Daoy (cell line): ENCODE measurements around the gene GRIFIN. TPM values are rescaled to one million over a fixed set of nuclear protein-coding genes. Genes with fewer than 3 reads are reported as not detected.

Experiments
- DNase-seq: peaks from one replicate; pipeline ENCODE4 v3.0.0-alpha.2; 2015; ENCODE audit warnings: low read depth
- total RNA-seq: library from RNA; depleted of rRNA; stranded (reverse); fragments of >200 nt; shearing (Covaris generic); gene quantifications from 2 replicates; pipeline ENCODE4 v1.2.3, GENCODE V29; 2014

GRIFIN gene
- total RNA-seq, 1 experiment from 2014 or later: not detected

GRCh38 chr7:2498708-2499107, 22.5 kb upstream of the GRIFIN start:
- DNase-seq: no peak

GRCh38 chr7:2497500-2498336, 21.5 kb upstream of the GRIFIN start:
- no peak for DNase-seq

GRCh38 chr7:2497065-2497464, 20.9 kb upstream of the GRIFIN start:
- DNase-seq: no peak

GRCh38 chr7:2496375-2496774, 20.2 kb upstream of the GRIFIN start:
- no peak for DNase-seq

- no peak for DNase-seq
These were observed 19.5 kb upstream of the GRIFIN start for GRCh38 chr7:2495418-2496299.

GRCh38 chr7:2494191-2495130, 18.3 kb upstream of the GRIFIN start:
- no peak for DNase-seq

- DNase-seq: peak; percentile 44
These were observed 17.3 kb upstream of the GRIFIN start for GRCh38 chr7:2493205-2494164.

GRCh38 chr7:2492038-2492437, 15.8 kb upstream of the GRIFIN start:
- DNase-seq: no peak

GRCh38 chr7:2490181-2490651, 14.0 kb upstream of the GRIFIN start:
- DNase-seq: no peak

- DNase-seq: no peak
These were observed 12.5 kb upstream of the GRIFIN start for GRCh38 chr7:2488681-2489080.

- DNase-seq: no peak
These were observed 12.1 kb upstream of the GRIFIN start for GRCh38 chr7:2488272-2488645.

GRCh38 chr7:2487586-2488271, 11.5 kb upstream of the GRIFIN start:
- no peak for DNase-seq

GRCh38 chr7:2484868-2485267, 8.7 kb upstream of the GRIFIN start:
- no peak for DNase-seq

GRCh38 chr7:2483494-2483893, 7.3 kb upstream of the GRIFIN start:
- DNase-seq: no peak

- DNase-seq: no peak
These were observed 6.7 kb upstream of the GRIFIN start for GRCh38 chr7:2482725-2483451.

- no peak for DNase-seq
These were observed 5.0 kb upstream of the GRIFIN start for GRCh38 chr7:2481195-2481594.

- DNase-seq: no peak
These were observed 3.8 kb upstream of the GRIFIN start for GRCh38 chr7:2480070-2480408.

GRCh38 chr7:2479276-2480069, 3.3 kb upstream of the GRIFIN start:
- no peak for DNase-seq
